K562 (cell line): ENCODE measurements around the gene ELL3. TPM values are rescaled to one million over a fixed set of nuclear protein-coding genes. Genes with fewer than 3 reads are reported as not detected.
"Not testable (repeated sequence)": the region's sequence is repeated elsewhere in the genome, so short reads cannot be mapped to it uniquely, and the experiment has no call there.

Experiments used
- ATAC-seq: fragments of 200-7000 bp; cut with Tn5 transposase; 3 replicates; pipeline ENCODE4 v1.9.1; 2020; ENCODE audit warnings: moderate library complexity
- BruUV-seq: library from RNA; stranded (reverse); fragments of 400-500 nt; replicated peaks from 2 replicates; lab custom pipeline; 2021; lab: Mats Ljungman, UMichigan
- CTCF ChIA-PET: fragments of 300-600 bp; formaldehyde crosslinking; extraction: SDS; loops from one replicate; lab custom pipeline; 2021; ENCODE audit warnings: low intra/inter-chr PET ratio; lab: Yijun Ruan, JAX
- POLR2A ChIA-PET: fragments of 300-600, 350-650 bp; sonication (Branson Sonifier 250); formaldehyde crosslinking; extraction: SDS; loops from one replicate; lab custom pipeline; 2021; ENCODE audit warnings: antibody characterized with exemption, inconsistent platforms; lab: Yijun Ruan, JAX
- DNase-seq, 4 experiments: peaks; one replicate each; pipeline versions ENCODE4 v3.0.0 to v3.0.0-alpha.2; 2011 to 2018; ENCODE audit warnings: low spot score in 3 of 4, mixed read lengths in 3 of 4; ENCODE audit errors: extremely low read depth in 1 of 4
- FAIRE-seq: peaks from 2 replicates; lab custom pipeline; 2011; peaks lifted over from hg19 to GRCh38; lab: Jason Lieb, UNC
- H2AFZ ChIP-seq: 2 replicates; pipeline ENCODE4 v1.6.0; 2011; ENCODE audit warnings: low read depth, low read length, control low read depth, inconsistent platforms
- H3K27ac ChIP-seq: fragments of 200-600 bp; 3 replicates; pipeline ENCODE4 v1.8.0; 2011; ENCODE audit warnings: low read depth, mild to moderate bottlenecking, control low read depth, inconsistent platforms, low read length, moderate library complexity, mixed read lengths; ENCODE audit errors: extremely low read depth
- H3K27me3 ChIP-seq, 2 experiments: fragments of 300-600 bp in 1 of 2; 2 replicates in 1 of 2; 3 replicates in 1 of 2; pipeline versions ENCODE4 v1.6.0 to v1.8.0; 2011; ENCODE audit warnings: inconsistent platforms in 2 of 2, low read length in 2 of 2, mild to moderate bottlenecking in 1 of 2, mixed read lengths in 1 of 2, moderate library complexity in 1 of 2; ENCODE audit not compliant: control insufficient read depth in 2 of 2, insufficient read depth in 2 of 2
- H3K36me3 ChIP-seq: fragments of 300-600 bp; 3 replicates; pipeline ENCODE4 v1.8.0; 2011; ENCODE audit warnings: mild to moderate bottlenecking, low read length, inconsistent platforms; ENCODE audit not compliant: control insufficient read depth, insufficient read depth
- H3K4me1 ChIP-seq, 2 experiments: fragments of 200-600 bp in 1 of 2; replicated peaks in 1 of 2; 2 replicates in 1 of 2; 3 replicates in 1 of 2; pipeline versions ENCODE4 v1.5.1 to v1.8.0; 2011; ENCODE audit warnings: inconsistent platforms in 2 of 2, low read length in 2 of 2, mild to moderate bottlenecking in 1 of 2, mixed read lengths in 1 of 2, moderate library complexity in 1 of 2; ENCODE audit not compliant: control insufficient read depth in 2 of 2, insufficient read depth in 2 of 2
- H3K4me2 ChIP-seq: 2 replicates; pipeline ENCODE4 v1.6.1; 2011; ENCODE audit warnings: low read length, control low read depth, inconsistent platforms, mixed read lengths; ENCODE audit not compliant: insufficient read depth
- H3K4me3 ChIP-seq: fragments of 200-600 bp; sonication (generic), shearing (Covaris generic); 2 replicates; pipeline ENCODE4 v1.5.1; 2016; ENCODE audit warnings: control low read depth, inconsistent platforms
- H3K79me2 ChIP-seq: fragments of 200-600 bp; 3 replicates; pipeline ENCODE4 v1.8.0; 2011; ENCODE audit warnings: low read length, inconsistent platforms; ENCODE audit not compliant: control insufficient read depth, insufficient read depth
- H3K9ac ChIP-seq, 2 experiments: 2 replicates each; pipeline versions ENCODE4 v1.6.0 to v1.6.1; 2011; ENCODE audit warnings: low read depth in 2 of 2, low read length in 2 of 2, control low read depth in 1 of 2, inconsistent platforms in 1 of 2, mild to moderate bottlenecking in 1 of 2, mixed read lengths in 1 of 2; ENCODE audit not compliant: insufficient read depth in 1 of 2
- H3K9me1 ChIP-seq: one replicate; pipeline ENCODE4 v1.6.0; 2011; ENCODE audit warnings: inconsistent platforms, mild to moderate bottlenecking, low read length, moderate library complexity; ENCODE audit not compliant: control insufficient read depth, insufficient read depth
- H3K9me3 ChIP-seq: replicated peaks from 2 replicates; pipeline ENCODE4 v1.5.1; 2011; ENCODE audit warnings: low read depth, low read length, inconsistent platforms; ENCODE audit not compliant: control insufficient read depth, insufficient read depth
- H4K20me1 ChIP-seq: replicated peaks from 2 replicates; pipeline ENCODE4 v1.6.1; 2011; ENCODE audit warnings: low read length, inconsistent platforms, mixed read lengths; ENCODE audit not compliant: control insufficient read depth, insufficient read depth
- ARID2 ChIP-seq: fragments of 450-650 bp; IDR thresholded peaks from 2 replicates; pipeline ENCODE4 v1.6.1; 2017; ENCODE audit warnings: antibody characterized with exemption, mild to moderate bottlenecking
- CCNT2 ChIP-seq: IDR thresholded peaks from 2 replicates; pipeline ENCODE4 v1.6.1; 2011; ENCODE audit warnings: borderline replicate concordance, low read depth, mild to moderate bottlenecking, moderate library complexity, mixed read lengths, low read length; ENCODE audit not compliant: insufficient read length; ENCODE audit errors: extremely low read depth
- EGR1 ChIP-seq: fragments of 450-650 bp; conservative IDR thresholded peaks from 2 replicates; pipeline ENCODE4 v1.6.1; 2017; ENCODE audit warnings: mild to moderate bottlenecking
- FOXJ3 ChIP-seq: sonication (generic); formaldehyde crosslinking; IDR thresholded peaks from 2 replicates; pipeline ENCODE4 v1.4.0; 2020; ENCODE audit warnings: mild to moderate bottlenecking, missing genetic modification reagents
- GABPB2 ChIP-seq: fragments of 250-450 bp; sonication (Bioruptor Pico); conservative IDR thresholded peaks from 2 replicates; pipeline ENCODE4 v1.5.1; 2021; ENCODE audit warnings: mild to moderate bottlenecking
- NFIC ChIP-seq: fragments of 450-650 bp; IDR thresholded peaks from 2 replicates; pipeline ENCODE4 v1.6.1; 2017; ENCODE audit warnings: mild to moderate bottlenecking, inconsistent platforms
- ZNF324 ChIP-seq: fragments of 250-450 bp; sonication (Bioruptor Pico); IDR thresholded peaks from 2 replicates; pipeline ENCODE4 v1.4.0; 2020; ENCODE audit warnings: mild to moderate bottlenecking
- ZNF584 ChIP-seq: fragments of 200-800 bp; sonication (Bioruptor generic); IDR thresholded peaks from 2 replicates; pipeline ENCODE4 v1.6.1; 2016; ENCODE audit warnings: low read depth, mild to moderate bottlenecking, missing genetic modification characterization, missing compliant biosample characterization
- WGBS: fragments of 100-300 bp; shearing (Covaris generic); methylation state at CpG from one replicate; pipeline ENCODE4 v1.1.6; 2016; ENCODE audit warnings: low coverage, mixed read lengths; ENCODE audit not compliant: insufficient coverage; ENCODE audit errors: missing lambda C conversion rate; 5-methylcytosine and 5-hydroxymethylcytosine counted together
- in situ Hi-C: fragments of 300-500 bp; cut with MboI; formaldehyde crosslinking; loops from 4 replicates; pipeline ENCODE4 v1.15.0; 2018; ENCODE audit warnings: inconsistent platforms, mixed read lengths
- intact Hi-C: fragments of 100-400 bp; cut with micrococcal nuclease; formaldehyde crosslinking; loops from 2 replicates; pipeline ENCODE4 v1.14.2; 2022
- polyA plus RNA-seq, 8 experiments: library from polyadenylated mRNA; depleted of rRNA in 4 of 8; stranded (reverse) in 5 of 8; unstranded in 3 of 8; fragments of >200 nt; fragmentation: Nextera tagmentation in 2 of 8; fragmentation: Illumina TruSeq in 1 of 8; extraction: Ambion mirVana in 2 of 8; extraction: Trizol in 1 of 8; gene quantifications; 2 replicates each; pipeline versions ENCODE4 v1.2.1 to v1.2.3, GENCODE V29; 2011 to 2014; ENCODE audit warnings: inconsistent platforms in 1 of 8, missing spikeins in 1 of 8
- total RNA-seq, 7 experiments: library from RNA; depleted of rRNA in 6 of 7; stranded (reverse); fragments of >200 nt in 6 of 7; fragmentation: Illumina TruSeq in 2 of 7; extraction: Trizol in 2 of 7; gene quantifications; 2 replicates each; pipeline versions ENCODE4 v1.2.1 to v1.2.3, GENCODE V29; 2011 to 2021; ENCODE audit warnings: low replicate concordance in 1 of 7
- TF ChIP-seq, protein P1 (sequence below): sonication (generic); IDR thresholded peaks from 2 replicates; pipeline ENCODE4 v1.6.1; 2016
- TF ChIP-seq, protein P2 (sequence below): fragments of 250-450 bp; sonication (Bioruptor Pico); IDR thresholded peaks from 2 replicates; pipeline ENCODE4 v1.8.0; 2021; ENCODE audit warnings: moderate library complexity, mild to moderate bottlenecking, inconsistent platforms
- TF ChIP-seq, protein P3 (sequence below): fragments of 250-450 bp; sonication (Bioruptor Pico); IDR thresholded peaks from 2 replicates; pipeline ENCODE4 v1.5.0; 2021

The ELL3 gene
- total and polyA plus RNA-seq, 9 of the 15 experiments (the other 6 are each of a cell fraction or from before 2014, with no cell fraction given) = 0.80 to 5.2 (median 2.6) TPM

DNA sequence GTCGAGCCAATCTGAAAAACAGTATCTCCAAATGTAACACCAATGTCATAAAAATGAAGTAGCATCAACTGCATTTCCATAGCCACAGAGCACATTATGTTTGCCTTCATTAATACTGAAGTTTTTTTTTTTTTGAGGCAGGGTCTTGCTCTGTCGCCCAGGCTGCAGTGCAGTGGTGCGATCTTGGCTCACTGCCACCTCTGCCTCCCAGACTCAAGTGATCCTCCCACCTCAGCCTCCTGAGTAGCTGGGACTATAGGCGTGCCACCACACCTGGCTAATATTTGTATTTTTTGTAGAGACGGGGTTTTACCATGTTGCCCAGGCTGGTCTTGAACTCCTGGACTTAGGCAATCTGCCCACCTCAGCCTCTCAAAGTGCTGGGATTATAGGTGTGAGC lies 38.3 kb upstream of the ELL3 start:
- POLR2A ChIA-PET = interaction anchor here (2.0 to 2.1 kb wide), 2 partner anchors 10 to 16 kb away, joined by 5 to 6 read pairs; partner anchors contain the start of gene MFAP1
- peaks cover 81% of the 10 kb centered on the region for H3K36me3 ChIP-seq

DNA sequence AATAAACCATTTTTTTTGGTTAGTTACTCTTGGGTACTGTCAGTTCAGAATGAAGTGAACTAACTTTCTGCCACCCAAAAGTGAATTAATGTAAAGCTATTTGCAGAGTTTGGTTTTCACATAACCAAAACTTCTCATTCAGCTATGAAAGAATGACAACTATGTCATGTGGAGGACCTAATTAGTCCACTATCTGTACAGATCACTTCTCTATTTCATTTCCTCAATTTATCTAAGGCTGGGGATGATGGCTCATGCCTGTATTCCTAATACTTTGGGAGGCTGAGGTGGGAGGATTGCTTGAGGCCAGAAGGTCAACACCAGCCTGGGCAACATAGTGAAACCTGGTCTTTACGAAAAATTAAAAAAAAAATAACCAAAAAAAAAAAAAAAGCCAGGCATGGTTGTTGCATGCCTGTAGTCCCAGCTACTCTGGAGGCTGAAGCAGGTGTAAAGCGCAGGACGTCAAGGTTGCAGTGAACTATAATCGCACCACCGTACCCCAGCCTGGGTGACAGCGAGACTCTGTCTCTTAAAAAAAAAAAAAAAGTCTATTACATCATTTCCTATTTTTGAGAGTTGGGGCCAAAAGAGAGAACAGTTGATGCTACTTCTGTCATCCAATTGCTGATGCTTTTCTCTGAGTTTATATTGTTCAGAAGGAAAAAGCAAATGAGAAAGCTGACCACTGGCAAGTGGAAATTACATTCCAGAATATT lies 32.4 kb upstream of the ELL3 start:
- WGBS = 94% methylated on average over 6 of the region's 6 CpGs
- Histone ChIP-seq H3K4me1 (peaks cover 0 to 8% of the 10 kb centered on the region in 2 experiments; a peak in 2 of 5 replicates), H3K9me3 (no peaks in the 10 kb centered on the region), H3K4me2 (no peak overlapping the region), H2AFZ (no peak overlapping the region), H3K79me2 (no peaks in the 10 kb centered on the region), H4K20me1 (no peaks in the 10 kb centered on the region), H3K9ac (no peak overlapping the region), H3K9me1 (peaks cover 7% of the 10 kb centered on the region), H3K36me3 (peaks cover 93% of the 10 kb centered on the region), H3K27ac (no peak overlapping the region), H3K27me3 (no peaks in the 10 kb centered on the region), H3K4me3 (no peak overlapping the region)
- intact Hi-C loops (no loop called here), in situ Hi-C loops (no loop called here)
- DNase-seq (no peak), ATAC-seq (no peak), FAIRE-seq (no peak)
- POLR2A ChIA-PET = interaction anchor here (1.7 to 3.6 kb wide), 4 partner anchors 8 to 15 kb away, joined by 8 to 19 read pairs (median 14); partner anchors contain the start of genes HYPK, MFAP1 and SERINC4
- BruUV-seq = no TSS peak
- CTCF ChIA-PET = interaction anchor here (0.7 kb wide), 1 partner anchor 277 kb away, joined by 3 read pairs; no protein-coding TSS in a partner anchor
- TF ChIP-seq ARID2 (no peak), FOXJ3 (CRISPR knock-in tag) (no peak), ZNF324 (CRISPR knock-in tag) (no peak), CCNT2 (no peak), GABPB2 (no peak), ZNF584 (no peak), EGR1 (no peak)
- TF ChIP-seq, protein P1, sequence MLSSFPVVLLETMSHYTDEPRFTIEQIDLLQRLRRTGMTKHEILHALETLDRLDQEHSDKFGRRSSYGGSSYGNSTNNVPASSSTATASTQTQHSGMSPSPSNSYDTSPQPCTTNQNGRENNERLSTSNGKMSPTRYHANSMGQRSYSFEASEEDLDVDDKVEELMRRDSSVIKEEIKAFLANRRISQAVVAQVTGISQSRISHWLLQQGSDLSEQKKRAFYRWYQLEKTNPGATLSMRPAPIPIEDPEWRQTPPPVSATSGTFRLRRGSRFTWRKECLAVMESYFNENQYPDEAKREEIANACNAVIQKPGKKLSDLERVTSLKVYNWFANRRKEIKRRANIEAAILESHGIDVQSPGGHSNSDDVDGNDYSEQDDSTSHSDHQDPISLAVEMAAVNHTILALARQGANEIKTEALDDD = no peak
- TF ChIP-seq, protein P2, sequence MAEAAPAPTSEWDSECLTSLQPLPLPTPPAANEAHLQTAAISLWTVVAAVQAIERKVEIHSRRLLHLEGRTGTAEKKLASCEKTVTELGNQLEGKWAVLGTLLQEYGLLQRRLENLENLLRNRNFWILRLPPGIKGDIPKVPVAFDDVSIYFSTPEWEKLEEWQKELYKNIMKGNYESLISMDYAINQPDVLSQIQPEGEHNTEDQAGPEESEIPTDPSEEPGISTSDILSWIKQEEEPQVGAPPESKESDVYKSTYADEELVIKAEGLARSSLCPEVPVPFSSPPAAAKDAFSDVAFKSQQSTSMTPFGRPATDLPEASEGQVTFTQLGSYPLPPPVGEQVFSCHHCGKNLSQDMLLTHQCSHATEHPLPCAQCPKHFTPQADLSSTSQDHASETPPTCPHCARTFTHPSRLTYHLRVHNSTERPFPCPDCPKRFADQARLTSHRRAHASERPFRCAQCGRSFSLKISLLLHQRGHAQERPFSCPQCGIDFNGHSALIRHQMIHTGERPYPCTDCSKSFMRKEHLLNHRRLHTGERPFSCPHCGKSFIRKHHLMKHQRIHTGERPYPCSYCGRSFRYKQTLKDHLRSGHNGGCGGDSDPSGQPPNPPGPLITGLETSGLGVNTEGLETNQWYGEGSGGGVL (CRISPR knock-in tag) = no peak
- TF ChIP-seq, protein P3, sequence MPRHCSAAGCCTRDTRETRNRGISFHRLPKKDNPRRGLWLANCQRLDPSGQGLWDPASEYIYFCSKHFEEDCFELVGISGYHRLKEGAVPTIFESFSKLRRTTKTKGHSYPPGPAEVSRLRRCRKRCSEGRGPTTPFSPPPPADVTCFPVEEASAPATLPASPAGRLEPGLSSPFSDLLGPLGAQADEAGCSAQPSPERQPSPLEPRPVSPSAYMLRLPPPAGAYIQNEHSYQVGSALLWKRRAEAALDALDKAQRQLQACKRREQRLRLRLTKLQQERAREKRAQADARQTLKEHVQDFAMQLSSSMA (CRISPR knock-in tag) = no peak

More for the DNA sequence above, 38.3 kb upstream of the ELL3 start:
- H3K27ac ChIP-seq, H2AFZ ChIP-seq, H3K4me1 ChIP-seq, H3K27me3 ChIP-seq, H4K20me1 ChIP-seq, FAIRE-seq, CTCF ChIA-PET, H3K4me2 ChIP-seq, H3K9me3 ChIP-seq, BruUV-seq: not testable (repeated sequence)
- H3K79me2 ChIP-seq = peaks cover 28% of the 10 kb centered on the region
- TF ChIP-seq NFIC = peak; percentile 66
- TF ChIP-seq, all 486 proteins: peak for 1; not testable (repeated sequence) for 485
- in situ Hi-C loops, H3K4me3 ChIP-seq, H3K9me1 ChIP-seq, intact Hi-C loops, DNase-seq, ATAC-seq, H3K9ac ChIP-seq: not testable (repeated sequence)
- 97% methylated on average over 3 of the region's 5 CpGs for WGBS
